Progenitor cell of endocrine pancreas (in vitro differentiated cells): Measurements from ENCODE around the gene SACM1L. TPM values are rescaled to one million over a fixed set of nuclear protein-coding genes. Genes with fewer than 3 reads are reported as not detected.

Source experiments
- DNase-seq: peaks from one replicate; pipeline ENCODE4 v3.0.0; 2021; ENCODE audit warnings: low spot score; ENCODE audit not compliant: unreplicated experiment
- H3K27ac Mint-ChIP-seq: 2 replicates; pipeline ENCODE4 v1.8.0; 2021; ENCODE audit warnings: mild to moderate bottlenecking, moderate library complexity, mixed read lengths
- H3K27me3 Mint-ChIP-seq: 2 replicates; pipeline ENCODE4 v1.8.0; 2021; ENCODE audit warnings: mixed read lengths
- H3K36me3 Mint-ChIP-seq: 2 replicates; pipeline ENCODE4 v1.8.0; 2022; ENCODE audit warnings: mixed read lengths; ENCODE audit not compliant: insufficient read depth
- H3K4me1 Mint-ChIP-seq: 2 replicates; pipeline ENCODE4 v1.8.0; 2021; ENCODE audit warnings: low read depth, mixed read lengths
- H3K4me3 Mint-ChIP-seq: 2 replicates; pipeline ENCODE4 v1.8.0; 2021; ENCODE audit warnings: low read depth, mild to moderate bottlenecking, moderate library complexity, mixed read lengths
- H3K9me3 Mint-ChIP-seq: 2 replicates; pipeline ENCODE4 v1.8.0; 2021; ENCODE audit warnings: low read depth, mixed read lengths
- total RNA-seq: library from RNA; stranded (reverse); gene quantifications from 2 replicates; pipeline ENCODE4 v1.2.1, GENCODE V29; 2021
- TF ChIP-seq, protein P1 (sequence below): fragments of 200-600 bp; sonication (generic); IDR thresholded peaks from one replicate; pipeline ENCODE4 v1.5.0; 2021; ENCODE audit warnings: antibody characterized with exemption, mild to moderate bottlenecking; ENCODE audit not compliant: unreplicated experiment

Gene SACM1L
- total RNA-seq, 1 donor from 2014 or later, result 56.7 TPM

DNA sequence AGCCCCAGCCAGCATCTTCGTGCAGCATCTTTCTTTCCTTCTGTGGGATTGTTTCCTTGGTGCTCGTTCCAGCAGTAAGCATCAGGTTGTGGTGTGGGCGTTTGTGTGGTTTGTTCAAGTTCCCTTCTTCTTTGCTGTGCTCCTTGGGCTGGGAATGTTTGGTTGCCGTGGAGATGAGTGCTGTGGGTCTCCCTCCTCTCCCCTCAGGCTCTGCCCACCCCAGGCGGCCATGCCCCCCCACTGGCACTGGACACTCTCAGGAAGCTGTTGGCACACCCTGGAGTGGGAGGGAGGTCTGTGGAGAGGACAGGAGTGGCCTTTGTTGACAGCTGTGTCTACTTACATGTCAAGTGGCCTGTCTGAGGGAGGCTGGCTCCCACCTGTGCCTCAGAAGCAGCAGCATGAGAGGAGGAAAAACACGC is 46.5 kb upstream of the SACM1L start:
- Mint-ChIP-seq H3K4me1 (peaks cover 9% of the 10 kb centered on the region), H3K36me3 (peaks cover 4% of the 10 kb centered on the region), H3K27ac (peak overlapping the region; percentile 31), H3K4me3 (no peak overlapping the region), H3K9me3 (no peaks in the 10 kb centered on the region), H3K27me3 (no peaks in the 10 kb centered on the region)
- no peak for DNase-seq
- TF ChIP-seq, protein P1, sequence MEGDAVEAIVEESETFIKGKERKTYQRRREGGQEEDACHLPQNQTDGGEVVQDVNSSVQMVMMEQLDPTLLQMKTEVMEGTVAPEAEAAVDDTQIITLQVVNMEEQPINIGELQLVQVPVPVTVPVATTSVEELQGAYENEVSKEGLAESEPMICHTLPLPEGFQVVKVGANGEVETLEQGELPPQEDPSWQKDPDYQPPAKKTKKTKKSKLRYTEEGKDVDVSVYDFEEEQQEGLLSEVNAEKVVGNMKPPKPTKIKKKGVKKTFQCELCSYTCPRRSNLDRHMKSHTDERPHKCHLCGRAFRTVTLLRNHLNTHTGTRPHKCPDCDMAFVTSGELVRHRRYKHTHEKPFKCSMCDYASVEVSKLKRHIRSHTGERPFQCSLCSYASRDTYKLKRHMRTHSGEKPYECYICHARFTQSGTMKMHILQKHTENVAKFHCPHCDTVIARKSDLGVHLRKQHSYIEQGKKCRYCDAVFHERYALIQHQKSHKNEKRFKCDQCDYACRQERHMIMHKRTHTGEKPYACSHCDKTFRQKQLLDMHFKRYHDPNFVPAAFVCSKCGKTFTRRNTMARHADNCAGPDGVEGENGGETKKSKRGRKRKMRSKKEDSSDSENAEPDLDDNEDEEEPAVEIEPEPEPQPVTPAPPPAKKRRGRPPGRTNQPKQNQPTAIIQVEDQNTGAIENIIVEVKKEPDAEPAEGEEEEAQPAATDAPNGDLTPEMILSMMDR, result no peak

- Mint-ChIP-seq H3K27me3 (no peaks in the 10 kb centered on the region), H3K4me3 (no peak overlapping the region), H3K36me3 (peaks cover 9% of the 10 kb centered on the region), H3K4me1 (peaks cover 9% of the 10 kb centered on the region), H3K9me3 (peaks cover 3% of the 10 kb centered on the region), H3K27ac (peak overlapping the region; percentile 3)
- TF ChIP-seq, protein P1, result no peak
- DNase-seq, result no peak
Observed at GRCh38 chr3:45644063-45644790, 45.0 kb upstream of the SACM1L start.

DNA sequence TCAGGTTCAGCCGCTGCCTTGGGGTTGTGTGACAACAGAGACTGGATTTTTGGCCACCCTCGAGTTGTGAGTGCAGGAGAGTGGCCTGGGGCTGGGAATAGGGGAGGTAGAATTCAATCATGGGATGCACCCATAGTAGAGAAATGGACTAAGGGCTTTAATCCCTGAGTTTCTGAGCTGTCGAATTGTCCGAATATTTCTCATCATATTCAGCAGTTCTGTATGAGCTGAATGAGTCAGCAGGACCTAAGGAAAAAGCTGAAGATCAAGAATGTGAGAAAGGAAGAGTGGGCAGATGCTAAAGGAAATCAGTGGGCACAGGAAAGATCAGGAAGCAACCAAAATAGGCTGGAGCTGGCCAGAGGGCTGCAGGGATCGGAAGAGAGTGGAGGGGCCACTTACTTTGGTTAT is 44.4 kb upstream of the SACM1L start:
- no peak for DNase-seq
- no peak overlapping the region for H3K4me3 Mint-ChIP-seq
- no peaks in the 10 kb centered on the region for H3K27me3 Mint-ChIP-seq
- H3K36me3 Mint-ChIP-seq, result peaks cover 10% of the 10 kb centered on the region
- H3K9me3 Mint-ChIP-seq, result peaks cover 3% of the 10 kb centered on the region
- peaks cover 9% of the 10 kb centered on the region for H3K4me1 Mint-ChIP-seq
- peak overlapping the region; percentile 3 for H3K27ac Mint-ChIP-seq
- TF ChIP-seq, protein P1, result no peak

- TF ChIP-seq, protein P1, result no peak
- Mint-ChIP-seq H3K27ac (no peak overlapping the region), H3K27me3 (no peaks in the 10 kb centered on the region), H3K4me1 (peaks cover 3% of the 10 kb centered on the region), H3K36me3 (peaks cover 12% of the 10 kb centered on the region), H3K4me3 (no peak overlapping the region), H3K9me3 (peaks cover 3% of the 10 kb centered on the region)
- no peak for DNase-seq
Observed at GRCh38 chr3:45646051-45646585, 43.1 kb upstream of the SACM1L start.

DNA sequence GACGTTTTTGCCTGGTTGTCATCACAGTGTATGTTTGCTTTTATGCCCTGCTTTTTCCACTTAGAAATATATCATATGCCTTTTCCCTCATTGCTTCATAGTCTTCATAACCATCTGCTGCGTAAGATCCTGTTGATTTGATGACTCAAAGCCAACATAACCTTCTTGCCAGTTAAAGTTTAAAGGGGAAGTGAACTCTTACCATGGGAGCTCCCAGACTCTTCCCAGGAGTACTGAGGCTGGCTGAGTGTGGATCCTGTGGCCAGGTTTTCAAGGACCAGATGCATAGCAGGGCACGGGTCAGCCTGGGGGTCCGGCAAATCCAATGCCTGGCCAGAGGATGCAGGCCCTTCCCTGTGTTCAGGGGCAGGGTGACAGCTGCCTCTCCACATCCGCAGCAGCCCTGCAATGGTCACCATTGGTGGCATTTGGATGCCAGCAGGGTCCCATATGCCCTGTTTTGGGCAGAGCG is 42.0 kb upstream of the SACM1L start:
- H3K27me3 Mint-ChIP-seq, result no peaks in the 10 kb centered on the region
- H3K4me1 Mint-ChIP-seq, result peaks cover 1% of the 10 kb centered on the region
- DNase-seq, result no peak
- H3K36me3 Mint-ChIP-seq, result peaks cover 13% of the 10 kb centered on the region
- H3K9me3 Mint-ChIP-seq, result peaks cover 3% of the 10 kb centered on the region
- H3K4me3 Mint-ChIP-seq, result no peak overlapping the region
- no peak overlapping the region for H3K27ac Mint-ChIP-seq
- TF ChIP-seq, protein P1, result no peak
